Activated CD4-positive, alpha-beta T cell treated with anti-CD3 and anti-CD28 coated beads for 4 hours (primary cell): ENCODE data around the gene CYP3A7.
"Not testable (repeated sequence)": the region's sequence is repeated elsewhere in the genome, so short reads cannot be mapped to it uniquely, and the experiment has no call there.

Experiments used
- DNase-seq, 2 donors: peaks; one replicate each; pipeline ENCODE4 v3.0.0-alpha.2; 2020

CYP3A7 gene

GRCh38 chr7:99734987-99735386 is at the start of gene CYP3A7:
TSS of gene CYP3A7 (minus strand) at chr7:99735196. CDS start at chr7:99735093, 103 bp downstream.
- no peak for DNase-seq

GRCh38 chr7:99784007-99784406 is 49.0 kb upstream of the CYP3A7 start, which contains the start of gene CYP3A4:
TSS of gene CYP3A4 (minus strand) at chr7:99784184. CDS start at chr7:99784081, 103 bp downstream.
- DNase-seq = no peak

GRCh38 chr7:99782012-99782953 is 47.3 kb upstream of the CYP3A7 start:
- no peak for DNase-seq

- no peak for DNase-seq
Measured at GRCh38 chr7:99780588-99780987, 45.6 kb upstream of the CYP3A7 start.

- no peak for DNase-seq
Measured at GRCh38 chr7:99779949-99780348, 45.0 kb upstream of the CYP3A7 start.

GRCh38 chr7:99778880-99779279 is 43.9 kb upstream of the CYP3A7 start:
- no peak for DNase-seq

GRCh38 chr7:99773395-99773794 is 38.4 kb upstream of the CYP3A7 start:
- DNase-seq = not testable (repeated sequence)

- DNase-seq = no peak
Measured at GRCh38 chr7:99772565-99772964, 37.6 kb upstream of the CYP3A7 start.

GRCh38 chr7:99769494-99769893 is 34.5 kb upstream of the CYP3A7 start:
- not testable (repeated sequence) for DNase-seq

- no peak for DNase-seq
Measured at GRCh38 chr7:99768471-99768870, 33.5 kb upstream of the CYP3A7 start.

GRCh38 chr7:99767662-99768061 is 32.7 kb upstream of the CYP3A7 start:
- no peak for DNase-seq

GRCh38 chr7:99766484-99767099 is 31.6 kb upstream of the CYP3A7 start:
- DNase-seq = no peak

GRCh38 chr7:99764478-99764877 is 29.5 kb upstream of the CYP3A7 start:
- no peak for DNase-seq

GRCh38 chr7:99762680-99763327 is 27.8 kb upstream of the CYP3A7 start:
- no peak for DNase-seq

- no peak for DNase-seq
Measured at GRCh38 chr7:99755085-99755484, 20.1 kb upstream of the CYP3A7 start.

GRCh38 chr7:99752356-99752755 is 17.4 kb upstream of the CYP3A7 start:
- no peak for DNase-seq

GRCh38 chr7:99751322-99752052 is 16.5 kb upstream of the CYP3A7 start:
- not testable (repeated sequence) for DNase-seq

- DNase-seq = no peak
Measured at GRCh38 chr7:99748846-99749579, 14.0 kb upstream of the CYP3A7 start.

GRCh38 chr7:99746915-99747314 is 11.9 kb upstream of the CYP3A7 start:
- DNase-seq = not testable (repeated sequence)

- not testable (repeated sequence) for DNase-seq
Measured at GRCh38 chr7:99745395-99745794, 10.4 kb upstream of the CYP3A7 start.

GRCh38 chr7:99742737-99743394 is 7.9 kb upstream of the CYP3A7 start:
- DNase-seq = no peak

- no peak for DNase-seq
Measured at GRCh38 chr7:99741441-99741795, 6.4 kb upstream of the CYP3A7 start.
